A549 (cell line): Measurements from ENCODE around the gene RBP3. TPM values are rescaled to one million over a fixed set of nuclear protein-coding genes. Genes with fewer than 3 reads are reported as not detected.

ENCODE experiments used
- ATAC-seq, 2 experiments: fragments of 200-7000 bp in 1 of 2; fragments of >200 bp in 1 of 2; cut with Nextera tagmentation in 1 of 2; cut with Tn5 transposase in 1 of 2; 3 replicates each; pipeline versions ENCODE4 v1.8.0 to v1.9.1; 2018 to 2020; ENCODE audit warnings: mild to moderate bottlenecking in 1 of 2, moderate library complexity in 1 of 2
- CTCF ChIA-PET: fragments of 300-600 bp; sonication (Branson Sonifier 250); formaldehyde crosslinking; extraction: SDS; loops from one replicate; lab custom pipeline; 2021; ENCODE audit warnings: antibody characterized with exemption, inconsistent platforms; lab: Yijun Ruan, JAX
- POLR2A ChIA-PET: fragments of 350-600 bp; formaldehyde crosslinking; extraction: SDS; loops from one replicate; lab custom pipeline; 2021; ENCODE audit warnings: antibody characterized with exemption, inconsistent platforms; lab: Yijun Ruan, JAX
- DNase-seq, 2 experiments: peaks; one replicate each; pipeline versions ENCODE4 v3.0.0 to v3.0.0-alpha.2; 2011 to 2016; ENCODE audit warnings: low read depth in 1 of 2, low spot score in 1 of 2
- FAIRE-seq: peaks from 2 replicates; lab custom pipeline; 2011; peaks lifted over from hg19 to GRCh38; lab: Jason Lieb, UNC
- H3K27ac ChIP-seq, 2 experiments: fragments of >200 bp; sonication (Bioruptor Twin); formaldehyde crosslinking; 3 replicates each; pipeline ENCODE4 v1.5.1; 2016 to 2017
- H3K4me1 ChIP-seq: fragments of >200 bp; sonication (Bioruptor Twin); formaldehyde crosslinking; 3 replicates; pipeline ENCODE4 v1.6.1; 2016
- H3K4me2 ChIP-seq: fragments of >200 bp; sonication (Bioruptor Twin); formaldehyde crosslinking; 3 replicates; pipeline ENCODE4 v1.6.1; 2016
- H3K4me3 ChIP-seq: fragments of >200 bp; sonication (Bioruptor Twin); formaldehyde crosslinking; 3 replicates; pipeline ENCODE4 v1.5.1; 2016
- H3K9me3 ChIP-seq: fragments of >200 bp; sonication (Bioruptor Twin); formaldehyde crosslinking; 3 replicates; pipeline ENCODE4 v1.6.1; 2016
- CEBPB ChIP-seq, 2 experiments: fragments of >200 bp in 1 of 2; sonication (Bioruptor Twin) in 1 of 2; formaldehyde crosslinking in 1 of 2; IDR thresholded peaks; 2 replicates each; pipeline ENCODE4 v1.6.1; 2012 to 2016
- CHD4 ChIP-seq: fragments of 200-600 bp; sonication (generic); IDR thresholded peaks from 2 replicates; pipeline ENCODE4 v1.6.1; 2016; ENCODE audit warnings: antibody characterized with exemption, mild to moderate bottlenecking, borderline replicate concordance
- EHMT2 ChIP-seq: fragments of 200-600 bp; sonication (generic); IDR thresholded peaks from 2 replicates; pipeline ENCODE4 v1.6.1; 2016; ENCODE audit warnings: antibody characterized with exemption, low read depth, mild to moderate bottlenecking, moderate library complexity
- FOSL2 ChIP-seq, 2 experiments: fragments of 450-650 bp in 1 of 2; fragments of >200 bp in 1 of 2; sonication (Bioruptor Twin) in 1 of 2; formaldehyde crosslinking; IDR thresholded peaks; 2 replicates each; pipeline versions ENCODE4 v1.5.0 to v1.6.1; 2016 to 2020; ENCODE audit warnings: mild to moderate bottlenecking in 1 of 2, moderate library complexity in 1 of 2
- GATA3 ChIP-seq: IDR thresholded peaks from 2 replicates; pipeline ENCODE4 v1.6.1; 2012; ENCODE audit warnings: borderline replicate concordance
- HDAC2 ChIP-seq: fragments of 200-600 bp; sonication (generic); IDR thresholded peaks from 2 replicates; pipeline ENCODE4 v1.6.1; 2016
- HOXB13 ChIP-seq: fragments of 250-450 bp; sonication (Bioruptor Pico); IDR thresholded peaks from 2 replicates; pipeline ENCODE4 v1.5.0; 2020; ENCODE audit warnings: low read depth, mild to moderate bottlenecking, moderate library complexity
- JUN ChIP-seq, 2 experiments: fragments of >200 bp; sonication (Bioruptor Twin); formaldehyde crosslinking; IDR thresholded peaks; 2 replicates in 1 of 2; 3 replicates in 1 of 2; pipeline ENCODE4 v1.6.1; 2016 to 2017
- JUNB ChIP-seq: fragments of >200 bp; sonication (Bioruptor Twin); formaldehyde crosslinking; IDR thresholded peaks from 2 replicates; pipeline ENCODE4 v1.6.1; 2016
- MAFK ChIP-seq: fragments of 450-650 bp; IDR thresholded peaks from 2 replicates; pipeline ENCODE4 v1.6.1; 2014; ENCODE audit not compliant: partially characterized antibody
- MAZ ChIP-seq: fragments of 150-350 bp; IDR thresholded peaks from 2 replicates; pipeline ENCODE4 v1.6.1; 2014; ENCODE audit warnings: antibody characterized with exemption, low read depth, low read length, borderline replicate concordance
- MYC ChIP-seq: IDR thresholded peaks from 2 replicates; pipeline ENCODE4 v1.6.1; 2012; ENCODE audit warnings: mild to moderate bottlenecking, inconsistent platforms, low read length, improper control_type of control experiment, borderline replicate concordance
- NPAS2 ChIP-seq: fragments of 250-450 bp; sonication (Bioruptor Pico); IDR thresholded peaks from 2 replicates; pipeline ENCODE4 v1.8.0; 2022; ENCODE audit warnings: mild to moderate bottlenecking, moderate library complexity, borderline replicate concordance
- RARB ChIP-seq: fragments of 250-450 bp; sonication (Bioruptor Pico); IDR thresholded peaks from 2 replicates; pipeline ENCODE4 v1.8.0; 2021; ENCODE audit warnings: mild to moderate bottlenecking, moderate library complexity
- RFX5 ChIP-seq: fragments of 450-650 bp; IDR thresholded peaks from 2 replicates; pipeline ENCODE4 v1.7.1; 2014; ENCODE audit warnings: antibody characterized with exemption, mild to moderate bottlenecking, moderate library complexity
- RNF2 ChIP-seq: fragments of 200-600 bp; sonication (generic); IDR thresholded peaks from 2 replicates; pipeline ENCODE4 v1.6.1; 2016; ENCODE audit warnings: low read depth, mild to moderate bottlenecking, antibody characterized with exemption, moderate library complexity, borderline replicate concordance
- ZSCAN20 ChIP-seq: fragments of 250-450 bp; sonication (Bioruptor Pico); IDR thresholded peaks from 2 replicates; pipeline ENCODE4 v1.8.0; 2022; ENCODE audit warnings: mild to moderate bottlenecking, moderate library complexity
- WGBS: methylation state at CpG from one replicate; pipeline ENCODE4 v1.1.6; 2017; ENCODE audit errors: missing lambda C conversion rate; 5-methylcytosine and 5-hydroxymethylcytosine counted together
- polyA plus RNA-seq, 4 experiments: library from polyadenylated mRNA; depleted of rRNA in 3 of 4; stranded (reverse); fragments of >200 nt; fragmentation: RNase III in 1 of 4; extraction: RNeasy Plus Mini Kit Qiagen cat#74134 plus additional on column Dnase treatment in 1 of 4; gene quantifications; 2 replicates in 3 of 4; 3 replicates in 1 of 4; pipeline ENCODE4 v1.2.3, GENCODE V29; 2011 to 2017
- TF ChIP-seq, protein P1 (sequence below): IDR thresholded peaks from 2 replicates; pipeline ENCODE4 v1.6.1; 2012; ENCODE audit warnings: low read depth, borderline replicate concordance
- TF ChIP-seq, protein P2 (sequence below): fragments of 150-350 bp; IDR thresholded peaks from 2 replicates; pipeline ENCODE4 v1.6.1; 2014; ENCODE audit warnings: low read depth, mild to moderate bottlenecking, low read length
- TF ChIP-seq, protein P3 (sequence below): IDR thresholded peaks from 2 replicates; pipeline ENCODE4 v1.6.1; 2012
- TF ChIP-seq, protein P4 (sequence below): IDR thresholded peaks from 2 replicates; pipeline ENCODE4 v1.6.1; 2012

Gene RBP3
- polyA plus RNA-seq, 2 of the 4 experiments (the other 2 are of a cell fraction): not detected

DNA sequence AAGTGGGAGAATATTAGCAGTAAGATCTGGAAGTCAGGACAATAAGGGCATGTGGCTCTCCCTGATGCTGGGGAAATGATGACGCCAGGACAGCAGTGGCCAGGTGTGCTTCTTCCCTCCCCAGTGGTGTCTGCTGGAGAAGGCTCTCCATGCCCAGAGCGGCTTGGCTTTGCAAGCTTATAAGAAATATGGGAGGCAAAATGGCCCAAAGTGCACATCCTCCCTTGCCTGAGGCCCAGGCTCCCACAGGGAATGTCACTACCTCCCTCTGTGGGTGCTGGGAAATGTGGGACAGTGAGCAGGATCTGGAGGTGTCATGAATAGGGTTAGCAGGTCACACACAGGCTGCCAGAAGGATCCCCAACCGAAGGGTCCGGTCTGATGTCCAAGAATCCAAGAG is 53.0 kb downstream of the RBP3 start:
- Histone ChIP-seq H3K27ac (peak overlapping the region; percentile 91 to 97; a peak in 5 of 6 replicates), H3K4me3 (no peak overlapping the region), H3K4me2 (no peak overlapping the region), H3K4me1 (peaks cover 51% of the 10 kb centered on the region), H3K9me3 (peaks cover 9% of the 10 kb centered on the region; the same call in 2 of the 3 replicates)
- no peak for FAIRE-seq
- CTCF ChIA-PET: interaction anchor here (1.7 kb wide), 1 partner anchor 47 kb away, joined by 6 read pairs; no protein-coding TSS in a partner anchor
- no peak for TF ChIP-seq CEBPB (IDR thresholded peaks at IDR 0.05)
- TF ChIP-seq EHMT2: no peak
- no peak for DNase-seq
- ATAC-seq: no peak
- 92% methylated on average over 4 of the region's 4 CpGs for WGBS
- POLR2A ChIA-PET: no interaction called here

DNA sequence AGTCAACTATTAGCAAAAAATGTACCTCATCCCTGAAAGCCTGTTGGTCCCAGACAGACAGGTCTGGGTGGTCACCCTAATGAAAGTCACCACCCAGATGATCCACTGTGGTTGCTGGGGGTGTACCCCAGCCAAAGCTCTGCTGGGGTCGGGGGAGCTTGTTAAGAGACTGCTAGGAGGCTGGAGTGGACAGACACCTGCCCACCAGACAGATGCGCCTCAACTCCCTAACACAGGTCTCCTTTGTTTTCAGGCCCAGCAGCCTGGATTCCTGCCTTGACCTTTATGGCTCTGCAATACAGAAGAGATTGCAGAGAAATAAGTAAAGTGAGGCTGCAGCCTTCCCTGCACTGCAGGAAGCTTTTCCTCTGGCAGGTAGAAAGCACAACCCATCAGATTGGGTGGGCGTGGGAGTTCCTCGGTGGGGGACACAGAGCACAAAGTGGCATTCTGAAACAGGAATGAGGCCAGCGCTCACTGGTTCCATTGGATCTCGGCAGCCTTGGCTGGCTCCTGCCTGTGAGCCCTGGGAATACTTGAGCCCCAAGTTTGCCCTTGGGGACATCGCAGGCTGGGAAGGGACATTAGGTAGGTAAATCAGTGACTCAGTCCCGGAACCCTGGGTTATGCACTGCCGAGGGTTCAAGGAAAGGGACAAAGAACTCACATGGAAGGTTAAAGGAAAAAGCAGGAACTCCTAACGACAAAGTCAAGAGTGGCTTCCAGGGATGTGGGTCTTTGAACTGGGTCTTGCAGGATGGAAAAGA is 53.9 kb downstream of the RBP3 start:
- ChIA-PET POLR2A (no interaction called here), CTCF (interaction anchor here (0.6 to 1.7 kb wide), 2 partner anchors 11 to 48 kb away, joined by 3 to 6 read pairs; no protein-coding TSS in a partner anchor)
- ATAC-seq: no peak
- no peak for DNase-seq
- H3K9me3 ChIP-seq: peaks cover 9% of the 10 kb centered on the region; the same call in 2 of the 3 replicates
- no peak for TF ChIP-seq MAZ
- no peak for TF ChIP-seq MAFK
- no peak for TF ChIP-seq JUNB
- TF ChIP-seq RNF2: no peak
- TF ChIP-seq, protein P1, sequence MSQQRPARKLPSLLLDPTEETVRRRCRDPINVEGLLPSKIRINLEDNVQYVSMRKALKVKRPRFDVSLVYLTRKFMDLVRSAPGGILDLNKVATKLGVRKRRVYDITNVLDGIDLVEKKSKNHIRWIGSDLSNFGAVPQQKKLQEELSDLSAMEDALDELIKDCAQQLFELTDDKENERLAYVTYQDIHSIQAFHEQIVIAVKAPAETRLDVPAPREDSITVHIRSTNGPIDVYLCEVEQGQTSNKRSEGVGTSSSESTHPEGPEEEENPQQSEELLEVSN: no peak
- TF ChIP-seq, protein P2, sequence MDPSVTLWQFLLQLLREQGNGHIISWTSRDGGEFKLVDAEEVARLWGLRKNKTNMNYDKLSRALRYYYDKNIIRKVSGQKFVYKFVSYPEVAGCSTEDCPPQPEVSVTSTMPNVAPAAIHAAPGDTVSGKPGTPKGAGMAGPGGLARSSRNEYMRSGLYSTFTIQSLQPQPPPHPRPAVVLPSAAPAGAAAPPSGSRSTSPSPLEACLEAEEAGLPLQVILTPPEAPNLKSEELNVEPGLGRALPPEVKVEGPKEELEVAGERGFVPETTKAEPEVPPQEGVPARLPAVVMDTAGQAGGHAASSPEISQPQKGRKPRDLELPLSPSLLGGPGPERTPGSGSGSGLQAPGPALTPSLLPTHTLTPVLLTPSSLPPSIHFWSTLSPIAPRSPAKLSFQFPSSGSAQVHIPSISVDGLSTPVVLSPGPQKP: no peak
- TF ChIP-seq RARB (CRISPR knock-in tag): no peak
- no peak for TF ChIP-seq GATA3
- no peak for TF ChIP-seq ZSCAN20
- TF ChIP-seq MYC: no peak
- TF ChIP-seq, protein P3, sequence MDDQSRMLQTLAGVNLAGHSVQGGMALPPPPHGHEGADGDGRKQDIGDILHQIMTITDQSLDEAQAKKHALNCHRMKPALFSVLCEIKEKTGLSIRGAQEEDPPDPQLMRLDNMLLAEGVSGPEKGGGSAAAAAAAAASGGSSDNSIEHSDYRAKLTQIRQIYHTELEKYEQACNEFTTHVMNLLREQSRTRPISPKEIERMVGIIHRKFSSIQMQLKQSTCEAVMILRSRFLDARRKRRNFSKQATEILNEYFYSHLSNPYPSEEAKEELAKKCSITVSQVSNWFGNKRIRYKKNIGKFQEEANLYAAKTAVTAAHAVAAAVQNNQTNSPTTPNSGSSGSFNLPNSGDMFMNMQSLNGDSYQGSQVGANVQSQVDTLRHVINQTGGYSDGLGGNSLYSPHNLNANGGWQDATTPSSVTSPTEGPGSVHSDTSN: no peak
- TF ChIP-seq, protein P4, sequence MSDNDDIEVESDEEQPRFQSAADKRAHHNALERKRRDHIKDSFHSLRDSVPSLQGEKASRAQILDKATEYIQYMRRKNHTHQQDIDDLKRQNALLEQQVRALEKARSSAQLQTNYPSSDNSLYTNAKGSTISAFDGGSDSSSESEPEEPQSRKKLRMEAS: no peak
- TF ChIP-seq NPAS2 (CRISPR knock-in tag): no peak
- TF ChIP-seq RFX5: no peak
- TF ChIP-seq HOXB13: no peak
- TF ChIP-seq HDAC2: no peak
- FAIRE-seq: no peak
- H3K27ac ChIP-seq: peak overlapping the region; percentile 91 to 97
- H3K4me1 ChIP-seq: peaks cover 51% of the 10 kb centered on the region
- no peak overlapping the region for H3K4me3 ChIP-seq
- WGBS: 87% methylated on average over 10 of the region's 10 CpGs
- peak overlapping the region; percentile 56 for H3K4me2 ChIP-seq

DNA sequence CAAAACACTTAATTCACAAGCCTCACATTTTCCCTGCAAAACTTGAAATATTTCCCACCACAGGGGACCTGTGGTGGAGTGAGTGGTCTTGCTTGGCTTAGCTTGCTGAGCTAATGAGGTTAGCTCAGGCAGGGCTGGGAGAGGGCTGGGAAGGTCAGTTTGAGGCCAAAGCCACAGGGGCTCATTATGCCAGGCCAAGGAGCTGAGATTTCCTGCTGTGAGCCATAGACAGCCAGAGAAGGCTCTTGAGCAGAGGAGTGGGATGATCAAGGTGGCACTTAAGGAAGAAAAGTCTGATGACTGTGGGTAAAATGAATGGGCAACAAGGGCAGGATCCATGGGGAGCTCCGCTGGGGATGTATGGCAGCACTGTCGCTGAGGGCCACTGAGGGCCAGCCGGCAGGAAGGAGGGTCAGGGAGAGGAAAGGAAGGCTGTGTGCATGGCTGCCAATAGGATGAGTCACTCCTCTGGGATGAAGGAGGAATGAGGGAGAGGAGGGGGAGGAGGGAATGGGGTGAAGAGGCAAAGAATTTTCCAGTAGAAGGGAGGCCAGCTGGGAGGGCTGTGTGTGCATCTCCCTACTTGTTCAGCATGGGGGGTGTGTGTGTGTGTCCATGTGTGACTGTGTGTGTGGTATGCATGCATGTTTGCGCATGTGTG is 54.6 kb downstream of the RBP3 start:
- WGBS: 15% methylated on average over 4 of the region's 4 CpGs
- H3K4me3 ChIP-seq: no peak overlapping the region
- TF ChIP-seq HOXB13: no peak
- TF ChIP-seq, protein P3: no peak
- TF ChIP-seq JUN (IDR thresholded peaks at IDR 0.05): peak in 1 of 2 experiments; percentile 50; a peak in 2 of 5 replicates
- TF ChIP-seq NPAS2 (CRISPR knock-in tag): no peak
- no peak for TF ChIP-seq CHD4
- TF ChIP-seq FOSL2 (IDR thresholded peaks at IDR 0.05): peak; percentile 56
- peak; percentile 87 for TF ChIP-seq FOSL2 (CRISPR knock-in tag; IDR thresholded peaks at IDR 0.05)
- no peak for TF ChIP-seq ZSCAN20
- TF ChIP-seq, protein P4: peak; percentile 83
- H3K9me3 ChIP-seq: peaks cover 9% of the 10 kb centered on the region; the same call in 2 of the 3 replicates
- CTCF ChIA-PET: interaction anchor here (0.6 to 3.4 kb wide), 2 partner anchors 11 to 18 kb away, joined by 3 to 9 read pairs; partner anchors contain the start of gene ZNF488
- peak overlapping the region; percentile 91 to 97 for H3K27ac ChIP-seq
- ATAC-seq (peak; percentile 59 to 75), FAIRE-seq (no peak), DNase-seq (peak; percentile 51 to 78)
- peaks cover 56% of the 10 kb centered on the region for H3K4me1 ChIP-seq
- H3K4me2 ChIP-seq: peak overlapping the region; percentile 56
- POLR2A ChIA-PET: no interaction called here
